Measurements from ENCODE around the gene AGAP1.

DNA sequence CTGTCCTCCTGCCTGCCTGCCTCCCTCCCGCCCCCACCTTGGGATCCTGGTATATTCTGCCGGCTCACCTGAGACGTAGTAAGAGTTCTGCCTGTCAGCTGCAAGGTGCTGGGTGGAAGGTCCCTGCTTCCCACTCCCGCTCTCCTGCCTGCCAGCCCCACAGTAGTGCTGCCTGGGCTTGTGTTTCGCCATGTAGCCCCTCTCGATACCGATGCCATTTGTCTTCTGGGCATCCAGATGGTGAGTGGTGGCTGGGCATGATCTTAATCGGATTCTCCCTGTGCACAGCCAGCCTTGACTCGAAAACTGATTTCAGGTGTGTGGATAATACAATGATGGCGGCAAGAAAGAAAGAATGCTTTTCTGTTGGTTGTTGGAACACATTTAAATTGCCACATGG lies 184.9 kb downstream of the AGAP1 start:
- TF ChIP-seq, protein P1, sequence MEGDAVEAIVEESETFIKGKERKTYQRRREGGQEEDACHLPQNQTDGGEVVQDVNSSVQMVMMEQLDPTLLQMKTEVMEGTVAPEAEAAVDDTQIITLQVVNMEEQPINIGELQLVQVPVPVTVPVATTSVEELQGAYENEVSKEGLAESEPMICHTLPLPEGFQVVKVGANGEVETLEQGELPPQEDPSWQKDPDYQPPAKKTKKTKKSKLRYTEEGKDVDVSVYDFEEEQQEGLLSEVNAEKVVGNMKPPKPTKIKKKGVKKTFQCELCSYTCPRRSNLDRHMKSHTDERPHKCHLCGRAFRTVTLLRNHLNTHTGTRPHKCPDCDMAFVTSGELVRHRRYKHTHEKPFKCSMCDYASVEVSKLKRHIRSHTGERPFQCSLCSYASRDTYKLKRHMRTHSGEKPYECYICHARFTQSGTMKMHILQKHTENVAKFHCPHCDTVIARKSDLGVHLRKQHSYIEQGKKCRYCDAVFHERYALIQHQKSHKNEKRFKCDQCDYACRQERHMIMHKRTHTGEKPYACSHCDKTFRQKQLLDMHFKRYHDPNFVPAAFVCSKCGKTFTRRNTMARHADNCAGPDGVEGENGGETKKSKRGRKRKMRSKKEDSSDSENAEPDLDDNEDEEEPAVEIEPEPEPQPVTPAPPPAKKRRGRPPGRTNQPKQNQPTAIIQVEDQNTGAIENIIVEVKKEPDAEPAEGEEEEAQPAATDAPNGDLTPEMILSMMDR (IDR thresholded peaks at IDR 0.05 in 8 of 11, conservative IDR thresholded peaks at IDR 0.05 in 3 of 11): no peak
- TF ChIP-seq POLR2A (IDR thresholded peaks at IDR 0.05) (no peak), POLR2AphosphoS5 (IDR thresholded peaks at IDR 0.05) (no peak)

All from spleen (tissue), 7 donors.